K562 (cell line): ENCODE data around the gene RPS6KA4. TPM values are rescaled to one million over a fixed set of nuclear protein-coding genes. Genes with fewer than 3 reads are reported as not detected.
A peak's percentile ranks its signal among the peaks of the same experiment; 100 is the strongest.

ENCODE experiments used
- HDAC1 ChIP-seq, 2 experiments: fragments of 450-650 bp; IDR thresholded peaks; 2 replicates each; pipeline ENCODE4 v1.6.1; 2016 to 2017; ENCODE audit warnings: inconsistent platforms in 1 of 2, mild to moderate bottlenecking in 1 of 2, moderate library complexity in 1 of 2
- MTA1 ChIP-seq: fragments of 450-650 bp; IDR thresholded peaks from 2 replicates; pipeline ENCODE4 v1.6.1; 2017; ENCODE audit warnings: borderline replicate concordance
- RAD21 ChIP-seq, 2 experiments: fragments of 250-450 bp in 1 of 2; fragments of 450-650 bp in 1 of 2; sonication (Bioruptor Pico) in 1 of 2; formaldehyde crosslinking in 1 of 2; IDR thresholded peaks in 1 of 2; conservative IDR thresholded peaks in 1 of 2; 2 replicates each; pipeline versions ENCODE4 v1.4.0 to v1.8.0; 2020 to 2022; ENCODE audit warnings: mild to moderate bottlenecking in 2 of 2, moderate library complexity in 1 of 2
- SMARCA4 ChIP-seq: fragments of 450-650 bp; IDR thresholded peaks from 2 replicates; pipeline ENCODE4 v1.6.1; 2016
- SMARCB1 ChIP-seq: IDR thresholded peaks from 2 replicates; pipeline ENCODE4 v1.6.1; 2011; ENCODE audit warnings: improper control_type of control experiment, low read depth; ENCODE audit not compliant: insufficient read length
- SPI1 ChIP-seq: IDR thresholded peaks from 2 replicates; pipeline ENCODE4 v1.6.1; 2011; ENCODE audit warnings: low read depth, low read length, control low read depth, borderline replicate concordance
- TBP ChIP-seq: optimal IDR thresholded peaks from 2 replicates; pipeline ENCODE3; 2011; ENCODE audit warnings: low read depth, low read length, improper control_type of control experiment
- ZBTB17 ChIP-seq: fragments of 450-650 bp; formaldehyde crosslinking; IDR thresholded peaks from 2 replicates; pipeline ENCODE4 v1.4.0; 2020; ENCODE audit warnings: mild to moderate bottlenecking
- ZNF436 ChIP-seq: fragments of 250-450, 450-650 bp; sonication (Bioruptor Pico); formaldehyde crosslinking; IDR thresholded peaks from 2 replicates; pipeline ENCODE4 v1.7.0; 2020; ENCODE audit warnings: mild to moderate bottlenecking
- ZNF668 ChIP-seq: fragments of 250-450 bp; sonication (Bioruptor Pico); IDR thresholded peaks from 2 replicates; pipeline ENCODE4 v1.8.0; 2022; ENCODE audit warnings: mild to moderate bottlenecking, inconsistent platforms
- ZNF717 ChIP-seq: fragments of 250-450 bp; sonication (Bioruptor Pico); IDR thresholded peaks from 2 replicates; pipeline ENCODE4 v1.5.0; 2021
- polyA plus RNA-seq, 8 experiments: library from polyadenylated mRNA; depleted of rRNA in 4 of 8; stranded (reverse) in 5 of 8; unstranded in 3 of 8; fragments of >200 nt; fragmentation: Nextera tagmentation in 2 of 8; fragmentation: Illumina TruSeq in 1 of 8; extraction: Ambion mirVana in 2 of 8; extraction: Trizol in 1 of 8; gene quantifications; 2 replicates each; pipeline versions ENCODE4 v1.2.1 to v1.2.3, GENCODE V29; 2011 to 2014; ENCODE audit warnings: inconsistent platforms in 1 of 8, missing spikeins in 1 of 8
- total RNA-seq, 7 experiments: library from RNA; depleted of rRNA in 6 of 7; stranded (reverse); fragments of >200 nt in 6 of 7; fragmentation: Illumina TruSeq in 2 of 7; extraction: Trizol in 2 of 7; gene quantifications; 2 replicates each; pipeline versions ENCODE4 v1.2.1 to v1.2.3, GENCODE V29; 2011 to 2021; ENCODE audit warnings: low replicate concordance in 1 of 7
- TF ChIP-seq, protein P1 (sequence below): sonication (generic); formaldehyde crosslinking; IDR thresholded peaks from 2 replicates; pipeline ENCODE4 v1.8.0; 2022; ENCODE audit warnings: mild to moderate bottlenecking, low read depth, missing genetic modification reagents
- TF ChIP-seq, protein P2 (sequence below): sonication (generic); formaldehyde crosslinking; IDR thresholded peaks from 2 replicates; pipeline ENCODE4 v1.8.1; 2023; ENCODE audit warnings: mild to moderate bottlenecking, missing genetic modification reagents
- TF ChIP-seq, protein P3 (sequence below): fragments of 200-800 bp; sonication (Bioruptor generic); IDR thresholded peaks from 2 replicates; pipeline ENCODE4 v1.6.1; 2017; ENCODE audit warnings: missing genetic modification characterization, missing compliant biosample characterization
- TF ChIP-seq, protein P4 (sequence below): sonication (generic); formaldehyde crosslinking; IDR thresholded peaks from 2 replicates; pipeline ENCODE4 v1.8.0; 2022; ENCODE audit warnings: missing genetic modification reagents, mild to moderate bottlenecking, moderate library complexity, borderline replicate concordance

RPS6KA4 gene
- total and polyA plus RNA-seq, 9 of the 15 experiments (the other 6 are each of a cell fraction or from before 2014, with no cell fraction given) = 0.15 to 23.8 (median 9.8) TPM

DNA sequence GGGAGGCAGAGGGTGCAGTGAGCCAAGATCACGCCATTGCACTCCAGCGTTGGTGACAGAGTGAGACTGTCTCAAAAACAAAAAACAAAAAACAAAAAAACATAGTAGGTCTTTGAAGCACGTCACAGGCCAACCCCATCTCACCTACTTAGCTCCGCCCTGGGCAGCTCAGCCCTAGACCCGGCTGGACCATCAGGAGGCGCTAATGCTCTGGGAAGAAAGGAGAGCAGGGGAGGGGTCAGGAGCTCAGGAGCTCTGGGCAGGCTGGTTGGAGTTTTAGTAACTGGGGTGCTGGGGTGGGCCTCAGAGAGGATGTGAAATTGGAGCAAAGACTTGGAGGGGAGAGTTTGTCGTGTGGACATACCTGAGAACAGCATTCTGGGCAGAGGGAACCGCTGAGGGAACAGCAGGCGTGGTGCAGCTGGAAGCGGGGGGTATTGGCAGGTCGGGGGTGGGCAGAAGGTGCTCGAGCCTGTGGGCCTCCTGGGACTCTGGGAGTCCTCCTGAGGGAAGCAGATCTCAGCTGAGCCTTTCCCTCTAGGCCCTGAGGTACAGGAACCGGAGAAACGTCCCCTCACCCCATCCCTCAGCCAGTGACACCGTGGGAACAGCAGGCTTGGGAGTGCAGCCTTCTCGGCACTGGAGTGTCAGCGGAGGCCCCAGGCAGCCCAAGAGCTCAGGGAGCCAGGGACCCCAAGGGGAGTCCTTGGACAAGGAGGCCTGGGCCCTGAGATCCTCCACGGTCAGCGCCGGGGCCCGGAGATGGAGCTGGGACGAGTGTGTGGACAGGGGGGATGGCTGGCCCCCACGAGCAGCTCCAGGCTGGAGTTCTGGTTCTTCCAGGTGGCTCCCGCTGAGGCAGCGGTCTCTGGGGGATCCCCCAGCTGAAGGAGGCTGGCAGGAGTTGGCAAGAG lies 2.2 kb upstream of the RPS6KA4 start (continued):
- no peak for TF ChIP-seq ZNF436 (CRISPR knock-in tag)
- TF ChIP-seq, protein P1, sequence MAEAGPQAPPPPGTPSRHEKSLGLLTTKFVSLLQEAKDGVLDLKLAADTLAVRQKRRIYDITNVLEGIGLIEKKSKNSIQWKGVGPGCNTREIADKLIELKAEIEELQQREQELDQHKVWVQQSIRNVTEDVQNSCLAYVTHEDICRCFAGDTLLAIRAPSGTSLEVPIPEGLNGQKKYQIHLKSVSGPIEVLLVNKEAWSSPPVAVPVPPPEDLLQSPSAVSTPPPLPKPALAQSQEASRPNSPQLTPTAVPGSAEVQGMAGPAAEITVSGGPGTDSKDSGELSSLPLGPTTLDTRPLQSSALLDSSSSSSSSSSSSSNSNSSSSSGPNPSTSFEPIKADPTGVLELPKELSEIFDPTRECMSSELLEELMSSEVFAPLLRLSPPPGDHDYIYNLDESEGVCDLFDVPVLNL (CRISPR knock-in tag) = no peak
- TF ChIP-seq ZNF717 (CRISPR knock-in tag) = no peak
- TF ChIP-seq ZNF668 (CRISPR knock-in tag) = no peak
- TF ChIP-seq RAD21 (CRISPR knock-in tag; conservative IDR thresholded peaks at IDR 0.05 in 1 of 2, IDR thresholded peaks at IDR 0.05 in 1 of 2) = peak; percentile 74 to 83
- TF ChIP-seq SMARCA4 = peak; percentile 54; the same call in 1 of the 2 replicates
- TF ChIP-seq, protein P2, sequence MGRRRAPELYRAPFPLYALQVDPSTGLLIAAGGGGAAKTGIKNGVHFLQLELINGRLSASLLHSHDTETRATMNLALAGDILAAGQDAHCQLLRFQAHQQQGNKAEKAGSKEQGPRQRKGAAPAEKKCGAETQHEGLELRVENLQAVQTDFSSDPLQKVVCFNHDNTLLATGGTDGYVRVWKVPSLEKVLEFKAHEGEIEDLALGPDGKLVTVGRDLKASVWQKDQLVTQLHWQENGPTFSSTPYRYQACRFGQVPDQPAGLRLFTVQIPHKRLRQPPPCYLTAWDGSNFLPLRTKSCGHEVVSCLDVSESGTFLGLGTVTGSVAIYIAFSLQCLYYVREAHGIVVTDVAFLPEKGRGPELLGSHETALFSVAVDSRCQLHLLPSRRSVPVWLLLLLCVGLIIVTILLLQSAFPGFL = no peak
- TF ChIP-seq, protein P3, sequence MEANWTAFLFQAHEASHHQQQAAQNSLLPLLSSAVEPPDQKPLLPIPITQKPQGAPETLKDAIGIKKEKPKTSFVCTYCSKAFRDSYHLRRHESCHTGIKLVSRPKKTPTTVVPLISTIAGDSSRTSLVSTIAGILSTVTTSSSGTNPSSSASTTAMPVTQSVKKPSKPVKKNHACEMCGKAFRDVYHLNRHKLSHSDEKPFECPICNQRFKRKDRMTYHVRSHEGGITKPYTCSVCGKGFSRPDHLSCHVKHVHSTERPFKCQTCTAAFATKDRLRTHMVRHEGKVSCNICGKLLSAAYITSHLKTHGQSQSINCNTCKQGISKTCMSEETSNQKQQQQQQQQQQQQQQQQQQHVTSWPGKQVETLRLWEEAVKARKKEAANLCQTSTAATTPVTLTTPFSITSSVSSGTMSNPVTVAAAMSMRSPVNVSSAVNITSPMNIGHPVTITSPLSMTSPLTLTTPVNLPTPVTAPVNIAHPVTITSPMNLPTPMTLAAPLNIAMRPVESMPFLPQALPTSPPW (CRISPR knock-in tag) = peak; percentile 85
- TF ChIP-seq ZBTB17 (CRISPR knock-in tag) = 0 out of 2 replicates have a peak, but pooled peaks have one; percentile 16
- TF ChIP-seq HDAC1 (IDR thresholded peaks at IDR 0.05) = peak in 1 of 2 experiments; percentile 41; a peak in 1 of 4 replicates
- no peak for TF ChIP-seq SMARCB1
- 0 out of 2 replicates have a peak, but pooled peaks have one; percentile 54 for TF ChIP-seq MTA1
- no peak for TF ChIP-seq SPI1
- TF ChIP-seq, protein P4, sequence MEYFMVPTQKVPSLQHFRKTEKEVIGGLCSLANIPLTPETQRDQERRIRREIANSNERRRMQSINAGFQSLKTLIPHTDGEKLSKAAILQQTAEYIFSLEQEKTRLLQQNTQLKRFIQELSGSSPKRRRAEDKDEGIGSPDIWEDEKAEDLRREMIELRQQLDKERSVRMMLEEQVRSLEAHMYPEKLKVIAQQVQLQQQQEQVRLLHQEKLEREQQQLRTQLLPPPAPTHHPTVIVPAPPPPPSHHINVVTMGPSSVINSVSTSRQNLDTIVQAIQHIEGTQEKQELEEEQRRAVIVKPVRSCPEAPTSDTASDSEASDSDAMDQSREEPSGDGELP = peak; percentile 66; the same call in 1 of the 2 replicates
- peak; percentile 25 for TF ChIP-seq TBP
